Uterus (tissue), 4 donors: ENCODE data around the gene SLC35E3. TPM values are rescaled to one million over a fixed set of nuclear protein-coding genes. Genes with fewer than 3 reads are reported as not detected.

Experiments
- DNase-seq, 2 donors: peaks; one replicate each; pipeline ENCODE4 v3.0.0-alpha.2; 2019 to 2020
- H3K27ac ChIP-seq, 2 donors: fragments of 200-600 bp; sonication (generic); 1 replicate in 1 of 2; 2 replicates in 1 of 2; pipeline ENCODE4 v1.5.1; 2016 to 2018
- H3K27me3 ChIP-seq, 2 donors: fragments of 200-600 bp; sonication (generic); one replicate each; pipeline ENCODE4 v1.5.1; 2018 to 2019; ENCODE audit warnings: control low read depth in 1 of 2
- H3K36me3 ChIP-seq, 2 donors: fragments of 200-600 bp; sonication (generic); one replicate each; pipeline ENCODE4 v1.5.1; 2019; ENCODE audit warnings: control low read depth in 1 of 2
- H3K4me1 ChIP-seq, 2 donors: fragments of 200-600 bp; sonication (generic); one replicate each; pipeline ENCODE4 v1.5.1; 2018 to 2019; ENCODE audit warnings: control low read depth in 1 of 2
- H3K4me3 ChIP-seq, 2 donors: fragments of 200-600 bp; sonication (generic); 1 replicate in 1 of 2; 2 replicates in 1 of 2; pipeline ENCODE4 v1.5.1; 2018 to 2019; ENCODE audit warnings: mild to moderate bottlenecking in 1 of 2
- H3K9me3 ChIP-seq, 2 donors: fragments of 200-600 bp; sonication (generic); one replicate each; pipeline ENCODE4 v1.5.1; 2019; ENCODE audit warnings: control low read depth in 1 of 2
- POLR2A ChIP-seq, 2 donors: fragments of 450-650 bp; IDR thresholded peaks; one replicate each; pipeline ENCODE4 v1.6.1; 2016; ENCODE audit warnings: antibody characterized with exemption in 2 of 2, mild to moderate bottlenecking in 1 of 2, moderate library complexity in 1 of 2
- intact Hi-C: fragments of 100-400 bp; cut with DNase I; formaldehyde crosslinking; loops from one replicate; pipeline ENCODE4 v1.15.1; 2023; ENCODE audit warnings: low total_unique reads
- total RNA-seq, 4 donors: library from RNA; depleted of rRNA in 3 of 4; stranded (reverse); fragments of >200 nt in 3 of 4; gene quantifications; one replicate each; pipeline versions ENCODE4 v1.1.0 to v1.2.4, GENCODE V29; 2014 to 2023
- TF ChIP-seq, protein P1 (sequence below), 4 experiments: fragments of 200-600 bp in 2 of 4; fragments of 450-650 bp in 2 of 4; sonication (generic) in 2 of 4; IDR thresholded peaks; one replicate each; pipeline ENCODE4 v1.5.1; 2016 to 2019; ENCODE audit warnings: antibody characterized with exemption in 4 of 4, mild to moderate bottlenecking in 2 of 4, moderate library complexity in 1 of 4
- donor health status: DM: yes; HTN: yes; CAD: no.

The SLC35E3 gene
- total RNA-seq, 4 donors from 2014 or later, result 0.29 to 15.3 (median 6.5) TPM; not detected in 1

GRCh38 chr12:68789144-68789878, 43.3 kb downstream of the SLC35E3 start:
- H3K27me3 ChIP-seq, result no peaks in the 10 kb centered on the region
- no peak for TF ChIP-seq POLR2A (IDR thresholded peaks at IDR 0.05)
- TF ChIP-seq, protein P1, sequence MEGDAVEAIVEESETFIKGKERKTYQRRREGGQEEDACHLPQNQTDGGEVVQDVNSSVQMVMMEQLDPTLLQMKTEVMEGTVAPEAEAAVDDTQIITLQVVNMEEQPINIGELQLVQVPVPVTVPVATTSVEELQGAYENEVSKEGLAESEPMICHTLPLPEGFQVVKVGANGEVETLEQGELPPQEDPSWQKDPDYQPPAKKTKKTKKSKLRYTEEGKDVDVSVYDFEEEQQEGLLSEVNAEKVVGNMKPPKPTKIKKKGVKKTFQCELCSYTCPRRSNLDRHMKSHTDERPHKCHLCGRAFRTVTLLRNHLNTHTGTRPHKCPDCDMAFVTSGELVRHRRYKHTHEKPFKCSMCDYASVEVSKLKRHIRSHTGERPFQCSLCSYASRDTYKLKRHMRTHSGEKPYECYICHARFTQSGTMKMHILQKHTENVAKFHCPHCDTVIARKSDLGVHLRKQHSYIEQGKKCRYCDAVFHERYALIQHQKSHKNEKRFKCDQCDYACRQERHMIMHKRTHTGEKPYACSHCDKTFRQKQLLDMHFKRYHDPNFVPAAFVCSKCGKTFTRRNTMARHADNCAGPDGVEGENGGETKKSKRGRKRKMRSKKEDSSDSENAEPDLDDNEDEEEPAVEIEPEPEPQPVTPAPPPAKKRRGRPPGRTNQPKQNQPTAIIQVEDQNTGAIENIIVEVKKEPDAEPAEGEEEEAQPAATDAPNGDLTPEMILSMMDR (IDR thresholded peaks at IDR 0.05), result no peak
- intact Hi-C loops, result no loop called here

GRCh38 chr12:68790081-68790951, 44.3 kb downstream of the SLC35E3 start:
- Histone ChIP-seq H3K4me3 (no peak overlapping the region), H3K4me1 (no peaks in the 10 kb centered on the region), H3K36me3 (no peaks in the 10 kb centered on the region), H3K9me3 (no peaks in the 10 kb centered on the region), H3K27ac (no peak overlapping the region), H3K27me3 (no peaks in the 10 kb centered on the region)
- intact Hi-C loops, result no loop called here
- DNase-seq, result no peak
- TF ChIP-seq, protein P1 (IDR thresholded peaks at IDR 0.05), result no peak
- no peak for TF ChIP-seq POLR2A (IDR thresholded peaks at IDR 0.05)

More at GRCh38 chr12:68789144-68789878, 43.3 kb downstream of the SLC35E3 start:
- DNase-seq, result no peak
- Histone ChIP-seq H3K27ac (no peak overlapping the region), H3K4me3 (no peak overlapping the region), H3K4me1 (no peaks in the 10 kb centered on the region), H3K36me3 (no peaks in the 10 kb centered on the region), H3K9me3 (no peaks in the 10 kb centered on the region)

- Histone ChIP-seq H3K27me3 (no peaks in the 10 kb centered on the region), H3K4me1 (no peaks in the 10 kb centered on the region), H3K36me3 (no peaks in the 10 kb centered on the region), H3K27ac (no peak overlapping the region), H3K4me3 (no peak overlapping the region), H3K9me3 (no peaks in the 10 kb centered on the region)
- TF ChIP-seq, protein P1 (IDR thresholded peaks at IDR 0.05), result no peak
- TF ChIP-seq POLR2A (IDR thresholded peaks at IDR 0.05), result no peak
- intact Hi-C loops, result no loop called here
- DNase-seq, result no peak
Measured at GRCh38 chr12:68790952-68791234, 44.9 kb downstream of the SLC35E3 start.

DNA sequence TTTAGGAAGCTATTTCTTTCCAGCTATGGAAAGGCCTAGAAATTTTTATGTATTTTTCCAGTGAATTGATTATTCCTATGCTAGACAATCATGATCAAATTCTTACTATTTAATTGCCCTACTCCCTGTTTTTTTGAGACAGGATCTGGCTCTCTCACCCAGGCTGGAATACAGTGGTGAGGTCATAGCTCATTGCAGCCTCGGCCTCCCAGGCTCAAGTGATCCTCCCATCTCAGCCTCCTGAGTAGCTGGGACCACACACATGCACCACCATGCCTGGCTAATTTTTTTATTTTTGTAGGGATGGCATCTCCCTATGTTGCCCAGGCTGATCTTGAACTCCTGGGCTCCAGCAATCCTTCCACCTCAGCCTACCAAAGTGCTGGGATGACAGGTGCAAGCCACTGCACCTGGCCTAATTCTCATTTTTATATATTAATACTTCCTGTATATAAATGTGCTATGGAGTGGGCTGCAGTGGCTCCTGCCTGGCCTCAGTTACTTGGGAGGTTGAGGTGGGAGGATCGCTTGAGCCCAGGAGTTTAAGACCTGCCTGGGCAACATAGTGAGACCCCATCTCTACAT, 46.0 kb downstream of the SLC35E3 start:
- DNase-seq, result no peak
- Histone ChIP-seq H3K36me3 (no peaks in the 10 kb centered on the region), H3K27ac (no peak overlapping the region), H3K27me3 (no peaks in the 10 kb centered on the region), H3K4me3 (no peak overlapping the region), H3K4me1 (no peaks in the 10 kb centered on the region), H3K9me3 (no peaks in the 10 kb centered on the region)
- intact Hi-C loops, result no loop called here
- TF ChIP-seq, protein P1 (IDR thresholded peaks at IDR 0.05), result no peak
- no peak for TF ChIP-seq POLR2A (IDR thresholded peaks at IDR 0.05)

DNA sequence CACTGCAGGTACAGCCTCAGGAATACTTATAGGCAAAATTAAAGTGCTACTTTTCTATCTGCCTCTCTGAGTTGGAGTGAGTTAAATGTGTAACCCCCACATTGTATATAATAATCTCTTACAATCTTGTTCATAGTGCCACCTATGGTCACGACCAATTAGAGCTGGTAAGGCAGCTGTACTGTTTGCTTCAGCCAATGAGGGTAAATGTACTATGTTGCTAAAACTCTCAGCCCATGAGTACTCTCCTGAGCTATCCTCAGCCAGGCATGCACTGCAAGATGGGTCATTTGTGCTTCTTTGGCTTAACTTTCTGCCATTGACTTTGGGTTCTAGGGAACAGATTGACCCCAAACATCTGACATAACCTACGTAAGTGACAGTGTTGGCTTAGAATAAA, 47.0 kb downstream of the SLC35E3 start:
- Histone ChIP-seq H3K27me3 (no peaks in the 10 kb centered on the region), H3K9me3 (no peaks in the 10 kb centered on the region), H3K4me1 (no peaks in the 10 kb centered on the region), H3K36me3 (no peaks in the 10 kb centered on the region), H3K4me3 (no peak overlapping the region), H3K27ac (no peak overlapping the region)
- intact Hi-C loops, result no loop called here
- TF ChIP-seq, protein P1 (IDR thresholded peaks at IDR 0.05), result no peak
- TF ChIP-seq POLR2A (IDR thresholded peaks at IDR 0.05), result no peak
- DNase-seq, result no peak
